NCI-H2196 treated with DMSO at 0.1 percent for 48 hours (cell line): Measurements from ENCODE around the gene UBE2C.
A peak's percentile ranks its signal among the peaks of the same experiment; 100 is the strongest.

ENCODE experiments used
- DNase-seq: peaks from one replicate; lab custom pipeline; 2025; ENCODE audit not compliant: unreplicated experiment; lab: John Stamatoyannopoulos, UW

The UBE2C gene

GRCh38 chr20:45857114-45857881 is 44.9 kb downstream of the UBE2C start, which contains the start of the genes ACOT8 and ZSWIM3:
ACOT8 (minus strand) TSS chr20:45857392; CDS start chr20:45857315, 77 bp downstream.
ZSWIM3 (plus strand) TSS chr20:45857614; CDS start chr20:45857826, 212 bp downstream.
- DNase-seq = peak; percentile 95

GRCh38 chr20:45857882-45858216 is 45.4 kb downstream of the UBE2C start:
- no peak for DNase-seq

GRCh38 chr20:45859916-45860315 is 47.5 kb downstream of the UBE2C start:
- no peak for DNase-seq

- DNase-seq = no peak
Observed at GRCh38 chr20:45860560-45861220, 48.2 kb downstream of the UBE2C start.

GRCh38 chr20:45861221-45862075 is 49.0 kb downstream of the UBE2C start:
- DNase-seq = no peak

- DNase-seq = no peak
Observed at GRCh38 chr20:45863543-45864470, 51.4 kb downstream of the UBE2C start.

- no peak for DNase-seq
Observed at GRCh38 chr20:45866454-45866853, 54.0 kb downstream of the UBE2C start.
